HEK293T (cell line): ENCODE measurements around the gene SLC22A2.

Source experiments
- ARNT ChIP-seq: fragments of 450-650 bp; IDR thresholded peaks from 2 replicates; pipeline ENCODE4 v1.6.1; 2017; ENCODE audit warnings: mild to moderate bottlenecking
- BHLHE40 ChIP-seq: fragments of 450-650 bp; IDR thresholded peaks from 2 replicates; pipeline ENCODE4 v1.6.1; 2016; ENCODE audit warnings: mild to moderate bottlenecking, moderate library complexity, borderline replicate concordance
- CTBP1 ChIP-seq: fragments of 450-650 bp; IDR thresholded peaks from 2 replicates; pipeline ENCODE4 v1.6.1; 2016; ENCODE audit warnings: borderline replicate concordance
- ELF4 ChIP-seq: fragments of 450-650 bp; IDR thresholded peaks from 2 replicates; pipeline ENCODE4 v1.6.1; 2017; ENCODE audit warnings: antibody characterized with exemption
- FOXM1 ChIP-seq: fragments of 450-650 bp; IDR thresholded peaks from 2 replicates; pipeline ENCODE4 v1.6.1; 2017; ENCODE audit warnings: mild to moderate bottlenecking, borderline replicate concordance
- L3MBTL2 ChIP-seq: fragments of 450-650 bp; conservative IDR thresholded peaks from 2 replicates; pipeline ENCODE4 v1.6.1; 2016; ENCODE audit warnings: mild to moderate bottlenecking
- LEF1 ChIP-seq: fragments of 450-650 bp; IDR thresholded peaks from 2 replicates; pipeline ENCODE4 v1.6.1; 2017; ENCODE audit warnings: mild to moderate bottlenecking, borderline replicate concordance
- NFRKB ChIP-seq: fragments of 450-650 bp; IDR thresholded peaks from 2 replicates; pipeline ENCODE4 v1.6.1; 2016; ENCODE audit warnings: mild to moderate bottlenecking, moderate library complexity
- SP1 ChIP-seq: fragments of 450-650 bp; IDR thresholded peaks from 2 replicates; pipeline ENCODE4 v1.6.1; 2017
- SUZ12 ChIP-seq: fragments of 450-650 bp; IDR thresholded peaks from 2 replicates; pipeline ENCODE4 v1.6.1; 2016; ENCODE audit warnings: mild to moderate bottlenecking
- ZNF384 ChIP-seq: fragments of 450-650 bp; IDR thresholded peaks from 2 replicates; pipeline ENCODE4 v1.6.1; 2016

DNA sequence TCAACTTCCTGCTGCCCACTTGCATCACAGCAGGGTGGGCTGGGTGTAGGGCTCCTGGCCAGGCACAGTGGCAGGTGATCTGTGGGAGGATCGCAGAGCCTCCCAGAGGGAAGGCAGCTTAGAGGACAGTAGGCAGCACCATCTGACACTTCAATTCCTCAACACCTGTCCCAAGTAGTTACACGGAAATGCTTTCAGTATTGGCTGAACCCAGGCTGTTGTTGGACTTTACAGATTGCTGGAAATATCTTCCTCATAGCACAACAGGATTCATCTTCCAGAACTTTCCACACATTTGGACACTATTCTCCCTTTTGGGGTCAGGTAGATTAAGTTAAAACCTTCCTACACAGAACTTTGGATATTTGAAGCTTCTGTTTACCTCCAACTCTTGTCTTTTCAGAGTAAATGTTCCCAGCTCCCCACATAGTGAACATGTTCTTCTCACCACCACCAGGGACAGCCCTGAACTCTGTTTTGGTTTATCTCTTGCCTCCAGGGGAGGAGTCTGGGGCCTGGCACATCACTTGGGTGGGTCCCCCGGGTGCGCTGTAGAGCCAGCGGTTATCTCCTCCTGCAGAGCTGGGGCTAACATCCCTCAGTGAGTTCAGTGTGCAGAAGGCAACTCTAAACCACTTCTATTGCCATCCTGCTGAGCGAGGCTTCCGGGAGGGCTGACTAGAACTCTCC lies 3.5 kb upstream of the SLC22A2 start:
- no peak for TF ChIP-seq L3MBTL2
- no peak for TF ChIP-seq SUZ12
- TF ChIP-seq ARNT, result no peak
- TF ChIP-seq BHLHE40, result no peak
- no peak for TF ChIP-seq NFRKB
- TF ChIP-seq ZNF384, result no peak
- TF ChIP-seq CTBP1, result no peak
- no peak for TF ChIP-seq SP1
- TF ChIP-seq FOXM1, result no peak
- TF ChIP-seq ELF4, result no peak
- TF ChIP-seq LEF1, result no peak
